ENCODE measurements around the gene LRMDA. TPM values are rescaled to one million over a fixed set of nuclear protein-coding genes. Genes with fewer than 3 reads are reported as not detected.

The LRMDA gene
- total RNA-seq, 1 experiment from 2014 or later, result 1.2 TPM

DNA sequence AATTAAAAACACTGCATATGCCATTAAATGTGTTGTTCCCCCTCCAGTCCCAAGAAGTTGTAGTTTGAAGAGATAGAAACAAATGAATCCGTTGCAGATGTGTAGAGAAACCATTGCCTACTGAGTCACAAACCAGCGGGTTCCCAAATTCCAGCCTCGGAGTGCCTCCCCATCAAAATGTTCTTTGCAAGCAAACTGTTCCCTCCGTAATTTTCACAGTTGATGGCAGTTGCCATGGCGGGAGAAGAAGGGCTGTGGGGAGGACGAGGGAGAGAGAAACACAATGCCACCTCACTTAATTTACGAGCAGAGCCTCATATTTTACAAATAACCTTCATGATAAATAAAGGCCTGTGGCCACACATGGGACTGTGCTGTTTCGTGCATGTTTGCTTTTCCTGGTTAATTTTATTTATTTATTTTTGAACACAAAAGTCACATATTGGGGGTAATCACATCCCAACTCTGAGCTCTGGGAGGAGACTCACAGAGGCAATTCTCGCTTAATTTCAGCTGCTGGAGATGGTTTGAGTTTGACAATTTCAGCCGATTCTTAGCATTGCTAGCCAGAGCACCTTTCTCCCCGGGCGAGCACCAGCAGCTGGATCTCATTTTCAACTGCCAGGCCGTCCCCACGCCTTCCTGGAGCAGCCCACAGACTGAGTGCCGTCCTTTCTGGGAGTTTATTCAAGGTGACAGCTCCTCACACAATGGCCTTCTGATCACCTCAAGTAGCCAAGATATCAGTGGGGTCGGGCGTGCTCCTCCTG, 1122.0 kb downstream of the LRMDA start:
- ChIA-PET CTCF (no interaction called here), POLR2A (ENCODE audit: unreplicated experiment) (no interaction called here)
- Histone ChIP-seq H3K4me1 (ENCODE audit: insufficient read depth, low read length) (peaks cover 5% of the 10 kb centered on the region), H3F3A (ENCODE audit: low read length, unreplicated experiment) (no peaks in the 10 kb centered on the region), H4K20me1 (ENCODE audit: low read length) (no peaks in the 10 kb centered on the region), H2AFZ (ENCODE audit: low read length) (no peak overlapping the region), H3K27ac (ENCODE audit: low read length) (no peak overlapping the region), H3K27me3 (ENCODE audit: low read length) (peaks cover 25% of the 10 kb centered on the region), H3K9me3 (ENCODE audit: low read length) (no peaks in the 10 kb centered on the region), H3K79me2 (ENCODE audit: low read length) (no peaks in the 10 kb centered on the region), H3K36me3 (ENCODE audit: low read depth, low read length) (no peaks in the 10 kb centered on the region), H3K4me3 (ENCODE audit: low read length) (no peak overlapping the region), H3K4me2 (ENCODE audit: low read length) (no peak overlapping the region), H3K9ac (ENCODE audit: low read length) (no peak overlapping the region), H3K9me2 (replicated peaks; ENCODE audit: low read length) (no peaks in the 10 kb centered on the region)
- no peak for DNase-seq
- intact Hi-C loops (cut with micrococcal nuclease), result no loop called here
- ATAC-seq, result no peak
- no TSS peak for BruUV-seq (replicated peaks)
- TF ChIP-seq EZH2phosphoT487 (IDR thresholded peaks at IDR 0.05; ENCODE audit: borderline replicate concordance, low read length), result no peak
- TF ChIP-seq, protein P1, sequence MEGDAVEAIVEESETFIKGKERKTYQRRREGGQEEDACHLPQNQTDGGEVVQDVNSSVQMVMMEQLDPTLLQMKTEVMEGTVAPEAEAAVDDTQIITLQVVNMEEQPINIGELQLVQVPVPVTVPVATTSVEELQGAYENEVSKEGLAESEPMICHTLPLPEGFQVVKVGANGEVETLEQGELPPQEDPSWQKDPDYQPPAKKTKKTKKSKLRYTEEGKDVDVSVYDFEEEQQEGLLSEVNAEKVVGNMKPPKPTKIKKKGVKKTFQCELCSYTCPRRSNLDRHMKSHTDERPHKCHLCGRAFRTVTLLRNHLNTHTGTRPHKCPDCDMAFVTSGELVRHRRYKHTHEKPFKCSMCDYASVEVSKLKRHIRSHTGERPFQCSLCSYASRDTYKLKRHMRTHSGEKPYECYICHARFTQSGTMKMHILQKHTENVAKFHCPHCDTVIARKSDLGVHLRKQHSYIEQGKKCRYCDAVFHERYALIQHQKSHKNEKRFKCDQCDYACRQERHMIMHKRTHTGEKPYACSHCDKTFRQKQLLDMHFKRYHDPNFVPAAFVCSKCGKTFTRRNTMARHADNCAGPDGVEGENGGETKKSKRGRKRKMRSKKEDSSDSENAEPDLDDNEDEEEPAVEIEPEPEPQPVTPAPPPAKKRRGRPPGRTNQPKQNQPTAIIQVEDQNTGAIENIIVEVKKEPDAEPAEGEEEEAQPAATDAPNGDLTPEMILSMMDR (conservative IDR thresholded peaks at IDR 0.05; ENCODE audit: low read depth, low read length), result no peak
- TF ChIP-seq EZH2 (IDR thresholded peaks at IDR 0.05; ENCODE audit: low read length, unreplicated experiment), result no peak

DNA sequence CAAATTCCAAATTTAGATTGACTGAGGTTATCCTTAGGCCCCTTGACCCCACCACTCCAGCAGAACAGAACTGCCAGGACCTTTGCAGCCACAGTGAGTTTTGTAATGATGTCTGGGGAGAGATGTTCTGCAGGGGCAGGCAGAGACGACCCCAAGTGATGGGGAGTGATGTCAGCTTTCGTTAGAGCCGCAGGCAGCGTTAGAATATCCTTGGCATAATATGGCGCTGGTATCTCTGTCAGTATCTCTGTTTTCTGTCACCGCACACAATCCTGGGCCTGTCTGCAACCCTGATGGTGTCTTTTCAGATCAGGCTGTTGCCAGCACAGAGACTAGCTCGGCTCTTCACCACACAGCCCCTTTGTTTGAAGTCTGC, 1122.6 kb downstream of the LRMDA start:
- H3K9ac ChIP-seq (ENCODE audit: low read length), result no peak overlapping the region
- no peaks in the 10 kb centered on the region for H3K79me2 ChIP-seq (ENCODE audit: low read length)
- no peaks in the 10 kb centered on the region for H3K36me3 ChIP-seq (ENCODE audit: low read depth, low read length)
- no peak overlapping the region for H3K4me2 ChIP-seq (ENCODE audit: low read length)
- no peak for ATAC-seq
- H3K9me2 ChIP-seq (replicated peaks; ENCODE audit: low read length), result no peaks in the 10 kb centered on the region
- intact Hi-C loops (cut with micrococcal nuclease), result no loop called here
- peaks cover 22% of the 10 kb centered on the region for H3K27me3 ChIP-seq (ENCODE audit: low read length)
- CTCF ChIA-PET, result no interaction called here
- no peaks in the 10 kb centered on the region for H4K20me1 ChIP-seq (ENCODE audit: low read length)
- H3K4me1 ChIP-seq (ENCODE audit: insufficient read depth, low read length), result peaks cover 11% of the 10 kb centered on the region
- H3K4me3 ChIP-seq (ENCODE audit: low read length), result no peak overlapping the region
- H3K27ac ChIP-seq (ENCODE audit: low read length), result no peak overlapping the region
- TF ChIP-seq, protein P1 (conservative IDR thresholded peaks at IDR 0.05; ENCODE audit: low read depth, low read length), result no peak
- TF ChIP-seq EZH2phosphoT487 (IDR thresholded peaks at IDR 0.05; ENCODE audit: borderline replicate concordance, low read length), result no peak
- TF ChIP-seq EZH2 (IDR thresholded peaks at IDR 0.05; ENCODE audit: low read length, unreplicated experiment), result no peak
- no peaks in the 10 kb centered on the region for H3K9me3 ChIP-seq (ENCODE audit: low read length)
- no peaks in the 10 kb centered on the region for H3F3A ChIP-seq (ENCODE audit: low read length, unreplicated experiment)
- no peak for DNase-seq
- POLR2A ChIA-PET (ENCODE audit: unreplicated experiment), result no interaction called here
- BruUV-seq (replicated peaks), result no TSS peak
- H2AFZ ChIP-seq (ENCODE audit: low read length), result no peak overlapping the region

DNA sequence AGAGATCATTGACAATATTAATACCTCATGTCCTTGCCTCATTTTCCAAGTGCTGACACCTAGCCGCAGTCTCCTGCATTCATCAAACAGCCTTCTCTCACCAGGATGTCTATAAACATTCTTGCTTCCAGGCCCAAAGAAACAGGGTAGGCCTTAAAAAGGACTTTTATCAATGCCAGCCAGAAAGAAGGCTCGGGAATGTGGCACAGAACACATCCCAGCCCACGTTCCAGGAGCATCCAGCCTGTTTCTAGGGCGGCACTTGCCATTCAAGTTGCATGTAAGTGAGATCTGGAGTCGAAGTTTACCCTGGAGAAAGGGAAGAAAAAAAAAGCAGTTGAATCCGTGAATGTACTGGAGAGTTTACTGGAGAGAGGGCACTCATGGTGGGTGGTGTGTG, 1123.1 kb downstream of the LRMDA start:
- Histone ChIP-seq H3K36me3 (ENCODE audit: low read depth, low read length) (no peaks in the 10 kb centered on the region), H3K27me3 (ENCODE audit: low read length) (peaks cover 17% of the 10 kb centered on the region), H3K4me3 (ENCODE audit: low read length) (no peak overlapping the region), H3K4me2 (ENCODE audit: low read length) (no peak overlapping the region), H3F3A (ENCODE audit: low read length, unreplicated experiment) (no peaks in the 10 kb centered on the region), H3K4me1 (ENCODE audit: insufficient read depth, low read length) (peaks cover 14% of the 10 kb centered on the region), H3K27ac (ENCODE audit: low read length) (no peak overlapping the region), H3K9me3 (ENCODE audit: low read length) (no peaks in the 10 kb centered on the region), H3K79me2 (ENCODE audit: low read length) (no peaks in the 10 kb centered on the region), H3K9ac (ENCODE audit: low read length) (no peak overlapping the region), H2AFZ (ENCODE audit: low read length) (no peak overlapping the region), H3K9me2 (replicated peaks; ENCODE audit: low read length) (no peaks in the 10 kb centered on the region), H4K20me1 (ENCODE audit: low read length) (no peaks in the 10 kb centered on the region)
- CTCF ChIA-PET, result no interaction called here
- no peak for DNase-seq
- ATAC-seq, result no peak
- no TSS peak for BruUV-seq (replicated peaks)
- no peak for TF ChIP-seq EZH2 (IDR thresholded peaks at IDR 0.05; ENCODE audit: low read length, unreplicated experiment)
- POLR2A ChIA-PET (ENCODE audit: unreplicated experiment), result no interaction called here
- intact Hi-C loops (cut with micrococcal nuclease), result no loop called here
